D721Med (cell line): ENCODE results near the gene DDHD1.
"Not testable (repeated sequence)": the region's sequence is repeated elsewhere in the genome, so short reads cannot be mapped to it uniquely, and the experiment has no call there.

Experiments
- DNase-seq: peaks from one replicate; pipeline ENCODE4 v3.0.0; 2011; ENCODE audit warnings: low spot score; ENCODE audit not compliant: insufficient read length
- FAIRE-seq: peaks from 2 replicates; lab custom pipeline; 2011; peaks lifted over from hg19 to GRCh38; lab: Jason Lieb, UNC
- TF ChIP-seq, protein P1 (sequence below): IDR thresholded peaks from 2 replicates; pipeline ENCODE4 v1.5.1; 2012; ENCODE audit warnings: mild to moderate bottlenecking, control low read depth; ENCODE audit not compliant: insufficient read depth; ENCODE audit errors: missing control alignments

The DDHD1 gene

GRCh38 chr14:53140585-53140984, 12.5 kb downstream of the DDHD1 start:
- DNase-seq (no peak), FAIRE-seq (no peak)
- TF ChIP-seq, protein P1, sequence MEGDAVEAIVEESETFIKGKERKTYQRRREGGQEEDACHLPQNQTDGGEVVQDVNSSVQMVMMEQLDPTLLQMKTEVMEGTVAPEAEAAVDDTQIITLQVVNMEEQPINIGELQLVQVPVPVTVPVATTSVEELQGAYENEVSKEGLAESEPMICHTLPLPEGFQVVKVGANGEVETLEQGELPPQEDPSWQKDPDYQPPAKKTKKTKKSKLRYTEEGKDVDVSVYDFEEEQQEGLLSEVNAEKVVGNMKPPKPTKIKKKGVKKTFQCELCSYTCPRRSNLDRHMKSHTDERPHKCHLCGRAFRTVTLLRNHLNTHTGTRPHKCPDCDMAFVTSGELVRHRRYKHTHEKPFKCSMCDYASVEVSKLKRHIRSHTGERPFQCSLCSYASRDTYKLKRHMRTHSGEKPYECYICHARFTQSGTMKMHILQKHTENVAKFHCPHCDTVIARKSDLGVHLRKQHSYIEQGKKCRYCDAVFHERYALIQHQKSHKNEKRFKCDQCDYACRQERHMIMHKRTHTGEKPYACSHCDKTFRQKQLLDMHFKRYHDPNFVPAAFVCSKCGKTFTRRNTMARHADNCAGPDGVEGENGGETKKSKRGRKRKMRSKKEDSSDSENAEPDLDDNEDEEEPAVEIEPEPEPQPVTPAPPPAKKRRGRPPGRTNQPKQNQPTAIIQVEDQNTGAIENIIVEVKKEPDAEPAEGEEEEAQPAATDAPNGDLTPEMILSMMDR = no peak

DNA sequence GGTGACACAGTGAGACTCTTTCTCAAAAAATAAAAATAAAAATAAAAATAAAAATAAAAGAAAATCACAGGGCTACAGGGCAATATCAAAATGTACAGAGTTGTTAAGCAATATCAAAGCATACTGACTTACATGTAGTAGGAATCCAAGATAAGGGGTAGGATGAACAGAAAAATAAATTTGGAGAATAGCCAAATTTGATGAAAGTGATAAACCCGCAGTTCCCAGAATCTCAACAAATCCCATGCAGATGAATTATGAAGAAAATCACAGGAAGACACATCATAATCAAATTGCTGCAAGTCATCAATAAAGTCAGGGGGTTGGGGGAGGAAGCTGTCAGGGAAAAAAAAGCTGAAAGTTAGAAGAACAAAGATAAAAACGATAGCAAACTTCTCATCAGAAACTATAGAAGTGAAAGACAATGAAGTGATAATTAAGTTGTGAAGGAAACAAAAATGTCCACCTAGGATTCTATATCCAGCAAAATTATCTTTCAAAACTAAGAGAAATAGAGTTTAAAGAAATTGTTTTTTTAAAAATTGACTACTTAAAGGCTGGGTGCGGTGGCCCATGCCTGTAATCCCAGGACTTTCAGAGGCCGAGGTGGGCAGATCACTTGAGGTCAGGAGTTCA, 15.4 kb downstream of the DDHD1 start:
- DNase-seq = no peak
- TF ChIP-seq, protein P1 = no peak

GRCh38 chr14:53130491-53130890, 22.6 kb downstream of the DDHD1 start:
- DNase-seq, FAIRE-seq: not testable (repeated sequence)

More for the DNA sequence above, 15.4 kb downstream of the DDHD1 start:
- no peak for FAIRE-seq

DNA sequence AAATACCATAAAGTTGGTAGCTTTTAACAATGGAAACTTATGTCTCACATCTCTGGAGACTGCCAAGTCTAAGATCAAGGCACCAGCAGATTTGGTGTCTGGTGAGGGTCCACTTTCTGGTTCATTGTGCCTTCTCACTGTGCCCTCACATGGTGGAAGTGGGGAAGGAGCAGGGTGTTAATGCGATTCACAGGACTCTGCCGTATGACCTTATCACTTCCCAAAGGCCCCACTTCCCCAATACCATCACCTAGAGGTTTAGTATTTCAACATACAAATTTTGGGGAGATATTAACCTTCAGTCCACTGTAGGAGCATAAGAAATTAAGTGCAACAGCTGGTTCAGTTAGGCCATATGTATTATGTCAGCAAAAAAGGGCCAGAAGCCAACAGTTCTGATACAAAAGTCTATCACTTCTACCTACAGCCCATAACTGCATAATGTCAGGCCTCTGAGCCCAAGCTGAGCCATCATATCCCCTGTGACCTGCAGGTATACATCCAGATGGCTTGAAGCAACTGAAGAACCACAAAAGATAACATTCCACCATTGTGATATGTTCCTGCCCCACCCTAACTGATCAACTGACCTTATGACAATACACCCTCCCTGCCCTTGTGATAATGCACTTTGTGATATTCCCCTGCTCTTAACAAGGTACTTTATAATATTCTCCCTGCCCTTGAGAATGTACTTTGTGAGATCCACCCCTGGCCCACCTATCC, 24.7 kb downstream of the DDHD1 start:
- DNase-seq = no peak
- FAIRE-seq = no peak
- TF ChIP-seq, protein P1 = no peak

DNA sequence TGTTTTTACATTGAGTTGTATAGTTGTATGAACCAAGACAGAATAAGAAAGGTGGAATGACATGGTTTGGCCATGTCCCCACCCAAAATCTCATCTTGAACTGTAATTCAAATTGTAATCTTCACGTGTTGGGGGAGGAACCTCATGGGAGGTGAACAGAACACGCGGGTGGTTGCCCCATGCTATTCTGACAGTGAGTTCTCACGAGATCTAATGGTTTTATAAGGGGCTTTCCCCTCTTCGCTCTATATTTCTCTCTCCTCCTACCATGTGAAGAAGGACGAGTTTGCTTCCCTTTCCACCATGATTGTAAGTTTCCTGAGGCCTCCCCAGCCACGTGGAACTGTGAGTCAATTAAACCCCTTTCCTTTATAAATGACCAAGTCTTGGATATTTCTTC, 25.3 kb downstream of the DDHD1 start:
- TF ChIP-seq, protein P1 = no peak
- FAIRE-seq (no peak), DNase-seq (no peak)

GRCh38 chr14:53127151-53127550, 26.0 kb downstream of the DDHD1 start:
- TF ChIP-seq, protein P1 = no peak
- no peak for DNase-seq
- FAIRE-seq = no peak

DNA sequence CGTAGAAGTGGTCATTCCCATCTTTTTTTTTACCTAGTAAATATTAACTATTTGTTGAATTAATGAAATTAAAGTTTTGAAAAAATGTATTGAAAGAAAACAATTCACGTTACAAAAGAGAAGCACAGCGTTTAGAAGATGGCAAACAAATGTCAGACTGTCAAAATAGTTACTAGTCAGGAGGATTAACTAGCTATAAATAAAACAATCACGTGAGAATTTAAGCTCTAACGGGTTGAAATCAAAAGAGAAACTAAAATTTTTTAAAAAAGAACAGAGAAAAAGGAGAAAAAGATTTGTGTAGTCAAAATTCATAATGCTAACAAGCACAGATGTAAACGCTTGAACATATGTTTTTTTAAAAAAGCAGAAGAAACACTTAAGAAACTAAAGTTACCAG, 26.4 kb downstream of the DDHD1 start:
- TF ChIP-seq, protein P1 = no peak
- FAIRE-seq (no peak), DNase-seq (no peak)
